H1 (cell line): ENCODE data around the gene L3MBTL4. TPM values are rescaled to one million over a fixed set of nuclear protein-coding genes. Genes with fewer than 3 reads are reported as not detected.

Source experiments
- ASH2L ChIP-seq: fragments of 200-600, 300-600 bp; sonication (generic); IDR thresholded peaks from one replicate; pipeline ENCODE4 v1.7.1; 2017; ENCODE audit warnings: low read length
- CHD7 ChIP-seq: fragments of 300-600 bp; sonication (generic); IDR thresholded peaks from 2 replicates; pipeline ENCODE4 v1.7.1; 2012; ENCODE audit warnings: low read length, moderate library complexity, mild to moderate bottlenecking, inconsistent platforms; ENCODE audit not compliant: insufficient replicate concordance
- RBBP5 ChIP-seq: IDR thresholded peaks from 2 replicates; pipeline ENCODE4 v1.7.1; 2012; ENCODE audit warnings: low read depth, mild to moderate bottlenecking, inconsistent platforms, low read length, moderate library complexity, borderline replicate concordance
- TBP ChIP-seq: IDR thresholded peaks from 2 replicates; pipeline ENCODE4 v1.6.1; 2011; ENCODE audit warnings: low read depth, low read length, improper control_type of control experiment
- ZNF274 ChIP-seq: IDR thresholded peaks from 2 replicates; pipeline ENCODE4 v1.7.0; 2012; ENCODE audit warnings: low read length, borderline replicate concordance; ENCODE audit errors: extremely low read depth
- polyA plus RNA-seq, 7 experiments: library from polyadenylated mRNA; depleted of rRNA in 3 of 7; stranded (reverse) in 5 of 7; unstranded in 2 of 7; fragments of >200 nt in 5 of 7; fragments of 200-250 nt in 2 of 7; gene quantifications; 1 replicate in 5 of 7; 2 replicates in 1 of 7; 4 replicates in 1 of 7; pipeline versions ENCODE4 v1.2.1 to v1.2.3, GENCODE V29; 2011 to 2013; ENCODE audit warnings: missing spikeins in 2 of 7, mixed read lengths in 2 of 7
- total RNA-seq: library from RNA; stranded (reverse); fragmentation: NEBNext Ultra II Directional; extraction: Animal tissue kit (Norgen Biotek cat#: 25700); gene quantifications from 2 replicates; pipeline ENCODE4 v1.2.1, GENCODE V29; 2021

Gene L3MBTL4
- total and polyA plus RNA-seq, 2 of the 8 experiments (the other 6 are each of a cell fraction or from before 2014, with no cell fraction given) = 1.0 to 2.1 TPM

GRCh38 chr18:5987249-5987648, 427.5 kb downstream of the L3MBTL4 start (continued):
- TF ChIP-seq CHD7 = no peak
- TF ChIP-seq ASH2L = no peak
- no peak for TF ChIP-seq ZNF274
- TF ChIP-seq TBP = no peak
- no peak for TF ChIP-seq RBBP5
